HK-2 (cell line): ENCODE data around the gene RETSAT.

Experiments used
- DNase-seq: peaks from one replicate; pipeline ENCODE4 v3.0.0-alpha.2; 2018; ENCODE audit not compliant: unreplicated experiment

RETSAT gene

DNA sequence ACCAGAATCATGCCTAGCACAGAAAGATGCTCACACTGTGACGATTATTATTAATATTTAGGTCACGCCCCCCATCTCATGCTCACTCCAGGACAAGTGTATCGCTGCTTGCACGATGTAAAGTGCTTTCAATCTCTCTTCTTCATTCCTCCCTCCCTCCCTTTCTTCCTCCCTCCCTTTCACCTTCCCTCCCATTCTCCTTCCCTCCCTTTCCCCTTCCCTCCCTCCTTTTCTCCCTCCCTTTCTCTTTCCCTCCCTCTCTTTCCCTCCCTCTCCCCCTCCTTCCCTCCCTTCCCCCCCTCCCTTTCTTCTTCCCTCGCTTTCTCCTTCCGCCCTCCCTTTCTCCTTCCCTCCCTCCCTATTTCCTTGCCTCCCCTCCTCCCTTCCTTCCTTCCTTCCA, 46.1 kb downstream of the RETSAT start:
- DNase-seq, result no peak

DNA sequence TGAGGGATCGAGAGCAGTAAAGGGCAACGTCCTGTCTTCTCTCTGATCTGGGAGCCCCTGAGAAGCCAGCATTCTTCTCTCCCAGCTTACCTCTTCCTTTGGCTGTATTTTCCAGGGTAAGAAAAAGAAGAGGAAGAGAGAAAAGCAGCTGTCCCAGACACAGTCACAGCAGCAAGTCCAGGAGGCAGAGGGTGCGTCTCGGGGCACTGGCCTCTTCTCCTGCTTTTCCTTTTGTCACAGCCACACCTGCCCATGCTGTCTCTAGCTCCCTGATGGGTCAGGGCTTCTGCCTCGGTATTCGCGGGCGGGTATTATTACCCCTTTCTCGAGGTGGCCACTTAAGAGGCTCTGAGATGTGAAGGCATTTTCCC, 46.8 kb downstream of the RETSAT start:
- no peak for DNase-seq

DNA sequence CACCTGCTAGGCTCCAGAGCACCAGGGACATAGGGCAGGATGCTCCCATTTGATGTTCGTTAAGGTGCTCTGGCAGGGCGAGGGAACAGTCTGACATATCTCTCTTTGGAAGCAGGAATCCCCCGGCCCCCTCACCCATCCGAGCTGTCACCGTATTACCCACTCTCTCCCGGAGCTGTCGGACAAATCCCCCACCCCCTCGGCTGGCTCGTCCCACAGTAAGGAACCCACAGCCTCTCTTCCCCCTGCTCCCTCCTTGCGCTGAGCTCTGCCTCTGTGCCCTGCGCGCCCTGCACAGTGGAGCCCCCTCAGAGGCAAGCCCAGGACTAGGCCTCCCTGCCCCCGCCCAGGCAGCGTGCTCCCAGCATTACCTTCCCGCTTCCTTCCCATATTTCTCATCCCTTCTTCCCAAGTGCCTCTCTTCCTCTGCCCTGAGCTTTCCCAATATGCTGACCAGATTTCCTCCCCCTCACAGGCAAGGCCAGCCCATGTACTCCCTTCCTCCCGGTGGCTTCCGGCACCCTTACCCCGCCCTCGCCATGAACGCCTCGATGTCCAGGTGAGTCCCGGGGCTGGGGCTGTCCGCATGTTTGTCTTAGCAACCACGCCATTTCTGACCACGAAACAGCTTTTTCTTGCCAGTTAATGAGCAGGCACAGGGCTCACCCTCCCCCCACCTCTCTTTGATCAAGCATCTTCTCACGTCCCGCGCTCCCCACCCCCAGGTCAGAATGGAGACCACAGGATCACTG, 50.4 kb downstream of the RETSAT start:
- no peak for DNase-seq

DNA sequence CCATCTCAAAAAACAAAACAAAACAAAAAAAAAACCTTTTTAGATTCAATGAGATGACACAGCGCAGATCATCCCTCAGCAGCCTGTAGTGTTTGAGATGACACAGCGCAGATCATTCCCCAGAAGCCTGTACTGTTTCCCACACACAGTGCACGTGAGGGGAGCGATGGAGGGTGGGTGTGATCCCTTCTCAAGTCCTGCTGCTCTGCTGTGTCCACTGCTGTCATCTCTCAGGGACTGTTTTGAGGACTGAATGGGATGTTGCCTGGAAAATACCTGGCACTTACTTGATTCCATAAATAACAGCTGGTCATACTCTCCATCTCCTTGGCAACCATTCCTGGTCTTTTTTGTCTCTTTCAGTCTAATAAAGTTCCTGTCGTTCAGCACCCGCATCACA, 52.2 kb downstream of the RETSAT start:
- no peak for DNase-seq
